Skin of body (tissue), 2 donors: Measurements from ENCODE around the gene EDNRB. TPM values are rescaled to one million over a fixed set of nuclear protein-coding genes. Genes with fewer than 3 reads are reported as not detected.
"Not testable (repeated sequence)": the region's sequence is repeated elsewhere in the genome, so short reads cannot be mapped to it uniquely, and the experiment has no call there.

Experiments used
- DNase-seq: peaks from one replicate; lab custom pipeline; 2025; lab: John Stamatoyannopoulos, UW
- total RNA-seq: library from RNA; depleted of rRNA; stranded (reverse); fragments of >200 nt; gene quantifications from one replicate; pipeline ENCODE4 v1.2.3, GENCODE V29; 2014

The EDNRB gene
- total RNA-seq, 1 donor from 2014 or later = 42.5 TPM

DNA sequence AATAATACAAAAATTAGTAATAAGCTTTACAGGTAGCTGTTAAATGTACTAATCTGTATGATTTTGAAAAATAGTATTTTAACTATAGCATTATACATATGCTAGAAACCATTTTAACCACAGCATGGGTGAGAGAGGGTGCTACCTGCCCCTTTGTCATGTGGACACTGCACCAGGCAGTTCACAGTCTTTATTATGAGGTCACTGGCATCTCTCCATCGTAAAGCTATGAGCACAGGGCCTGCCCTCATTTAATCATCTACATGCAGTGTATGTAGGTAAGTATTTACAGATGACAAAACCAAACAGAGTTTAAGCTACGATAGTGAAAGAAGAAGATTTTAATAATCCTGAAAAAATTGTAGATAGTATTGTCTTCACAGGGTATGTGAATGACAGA is 21.7 kb downstream of the EDNRB start:
- DNase-seq = no peak

DNA sequence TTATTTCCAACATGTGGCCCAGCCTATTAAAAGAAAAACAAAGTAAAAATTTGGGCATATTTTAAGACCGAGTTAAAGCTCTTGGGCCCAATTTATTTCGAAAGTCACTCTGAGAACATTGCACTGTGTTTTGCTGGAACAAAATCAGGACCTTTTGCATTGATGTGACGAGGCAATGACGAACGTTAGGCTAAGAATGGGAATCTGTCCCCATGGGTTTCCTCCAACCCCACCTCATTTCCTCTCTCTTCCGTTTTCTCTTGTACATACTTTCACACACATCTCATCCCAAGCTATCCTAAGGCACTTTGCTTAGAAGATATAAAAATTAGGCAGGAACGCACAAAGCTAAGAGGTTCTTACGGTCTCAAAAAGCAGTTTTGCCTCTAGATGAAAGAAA is 22.1 kb downstream of the EDNRB start:
- DNase-seq = peak; percentile 46

DNA sequence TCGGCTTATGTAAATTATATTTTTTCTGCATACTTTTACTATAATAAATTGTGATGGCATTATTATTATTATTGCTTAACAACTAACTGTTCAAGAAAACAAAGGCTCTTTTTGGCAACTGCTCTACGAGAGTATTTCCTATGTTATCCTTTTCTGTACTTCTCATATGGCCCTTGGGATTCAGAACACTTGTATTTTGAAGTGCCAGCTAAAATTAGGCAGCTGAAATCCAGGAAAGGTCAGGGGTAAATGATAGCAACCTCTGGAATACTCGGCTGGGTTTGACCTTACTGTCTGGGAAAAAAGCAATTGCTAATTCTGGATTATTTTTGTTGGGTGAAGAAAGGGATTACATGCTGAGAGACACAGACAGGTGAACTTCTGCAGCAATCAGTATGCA is 23.9 kb downstream of the EDNRB start:
- no peak for DNase-seq

DNA sequence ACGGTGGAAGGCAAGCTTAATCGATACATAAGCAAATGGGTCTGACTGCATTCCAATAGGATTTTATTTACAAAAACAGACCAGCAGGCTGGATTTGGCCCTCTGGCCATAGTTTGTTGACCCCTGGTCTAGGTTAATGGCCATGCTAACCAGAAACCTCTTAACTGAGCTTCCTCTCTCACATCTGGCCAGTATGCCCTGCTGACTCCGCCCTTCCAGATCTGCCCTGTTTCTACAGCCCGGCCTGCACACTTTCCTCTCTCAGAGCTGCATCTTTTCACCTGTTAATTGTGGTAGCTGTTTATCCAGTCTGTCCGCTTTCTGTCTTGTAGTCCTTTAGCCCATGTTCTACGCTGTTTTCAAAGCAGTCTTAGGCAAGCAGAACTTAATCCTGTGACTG is 25.6 kb downstream of the EDNRB start:
- DNase-seq = no peak

DNA sequence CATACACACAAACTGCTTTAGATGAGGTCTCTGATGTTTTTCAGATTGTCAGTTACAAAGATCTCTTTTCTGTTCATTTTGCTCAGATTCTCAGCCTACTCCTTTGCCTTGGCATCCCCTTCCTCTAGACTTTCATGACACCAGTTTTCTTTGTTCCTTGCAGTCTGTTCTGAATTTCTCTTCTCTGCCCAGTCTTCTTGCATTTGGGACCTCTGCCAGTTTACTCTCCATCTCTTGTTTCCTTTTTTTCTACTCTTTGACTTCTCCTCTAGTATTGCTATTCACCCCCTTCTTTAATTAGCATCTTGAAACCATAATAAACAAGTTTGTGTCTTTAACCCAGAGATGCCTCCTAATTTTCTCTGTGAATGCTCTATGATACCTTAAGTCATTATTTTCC is 26.1 kb downstream of the EDNRB start:
- no peak for DNase-seq

DNA sequence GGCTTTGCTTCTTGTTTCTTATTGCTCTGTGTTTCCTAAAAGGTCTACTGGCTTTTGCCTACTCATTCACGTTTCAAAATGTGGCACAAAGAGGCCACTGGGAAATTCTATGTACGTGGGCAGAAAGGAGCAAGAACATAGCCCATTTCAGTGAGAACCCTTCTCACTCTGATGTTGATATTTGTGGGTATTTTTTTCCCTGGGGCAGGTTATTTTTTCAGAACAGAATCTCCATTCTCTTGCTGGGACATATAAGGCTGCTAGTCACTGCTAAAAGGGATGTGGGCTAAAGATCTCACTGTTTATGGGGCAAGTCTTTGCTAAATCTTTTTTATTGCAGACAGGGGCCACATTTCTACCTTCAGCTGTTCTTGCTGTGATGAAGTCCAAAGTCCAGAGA is 27.1 kb downstream of the EDNRB start:
- no peak for DNase-seq

DNA sequence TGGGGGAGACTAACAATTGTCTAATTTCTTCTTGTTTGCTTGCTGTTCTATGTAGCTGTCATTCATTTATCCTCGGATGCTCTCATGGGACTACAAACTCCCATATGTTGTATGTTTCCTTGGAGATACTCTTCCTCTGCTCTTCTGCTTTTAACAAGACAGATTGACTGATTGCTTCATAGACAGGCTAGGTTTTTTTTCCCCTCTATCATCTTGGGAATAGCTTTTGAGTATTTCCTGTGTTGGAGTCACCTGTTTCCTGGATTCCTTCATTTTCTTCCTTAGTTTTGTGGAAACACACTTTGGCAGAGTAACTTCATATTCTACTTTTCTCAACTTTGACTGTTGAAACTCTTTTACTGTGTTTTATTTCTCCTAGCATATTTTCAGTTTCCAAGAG is 27.6 kb downstream of the EDNRB start:
- DNase-seq = no peak

DNA sequence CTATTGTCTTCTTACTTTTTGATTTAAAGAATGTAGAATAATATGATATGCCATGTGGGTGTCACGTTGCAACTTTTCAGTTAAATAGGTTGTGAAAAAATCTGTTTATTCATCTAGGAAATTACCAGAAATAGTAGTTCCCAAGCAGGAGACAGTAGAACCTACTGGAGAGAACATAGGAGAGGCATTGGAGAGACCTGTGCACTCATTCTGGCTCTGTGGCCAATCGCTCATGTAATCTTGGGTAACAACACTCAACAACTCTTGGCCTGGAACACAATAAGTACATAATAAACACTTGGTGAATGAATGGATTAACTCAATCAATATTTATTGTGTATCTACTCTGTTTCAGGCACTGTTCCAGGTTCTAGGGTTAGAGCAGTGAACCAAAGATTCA is 35.3 kb downstream of the EDNRB start:
- DNase-seq = no peak

DNA sequence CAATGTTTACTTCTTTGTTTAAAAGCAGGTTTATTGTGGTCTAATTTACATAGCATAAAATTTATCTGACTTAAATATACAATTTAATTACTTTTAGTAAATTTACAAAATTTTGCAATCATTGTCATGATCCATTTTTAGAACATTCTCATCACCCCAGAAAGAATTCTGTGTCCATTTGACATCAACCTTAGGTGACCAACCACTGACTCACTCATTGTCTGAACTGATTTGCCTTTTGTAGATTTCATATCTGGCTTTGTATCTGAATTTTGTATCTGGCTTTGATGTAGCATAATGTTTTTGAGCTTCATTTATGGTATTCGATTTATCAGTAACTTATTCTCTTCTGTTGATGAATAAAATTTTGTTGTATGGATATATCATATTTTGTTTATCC is 40.4 kb downstream of the EDNRB start:
- no peak for DNase-seq

DNA sequence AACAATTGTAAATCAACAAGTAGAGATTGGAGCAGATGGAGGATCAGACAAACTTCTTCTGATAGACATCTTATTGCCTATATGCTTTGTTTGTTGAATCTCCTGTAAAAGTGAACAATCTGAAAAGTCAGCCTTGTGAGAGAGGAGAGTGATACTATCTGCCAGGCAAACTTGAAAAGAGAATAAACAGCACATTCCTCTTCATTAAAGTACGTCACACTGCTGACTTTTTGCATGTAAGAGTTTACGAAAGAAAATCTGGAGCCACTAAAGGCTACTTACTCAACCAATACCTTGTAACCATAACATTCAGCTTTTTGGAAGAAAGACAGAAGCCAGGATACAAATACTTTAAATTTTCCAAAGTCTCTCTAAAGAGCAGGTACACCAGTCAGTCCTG is 42.5 kb downstream of the EDNRB start:
- no peak for DNase-seq

DNA sequence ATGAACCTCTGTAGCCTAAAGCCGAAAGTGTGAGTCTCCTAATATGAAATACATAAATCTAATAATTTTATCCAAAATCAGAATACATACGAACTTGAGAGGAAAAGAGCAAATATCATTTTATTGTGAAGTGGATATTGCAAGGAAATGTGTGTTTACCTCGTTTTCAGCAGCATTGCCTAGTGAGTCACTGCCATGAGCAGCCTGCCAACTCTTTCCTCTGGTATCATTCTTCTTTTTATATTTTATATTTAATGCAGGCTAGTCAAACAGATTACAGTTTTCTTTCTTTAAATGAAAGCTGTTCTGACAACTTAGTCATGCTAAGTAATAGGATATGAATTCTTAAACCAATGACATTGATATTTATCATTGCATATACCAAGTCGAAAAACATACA is 44.2 kb downstream of the EDNRB start:
- no peak for DNase-seq

DNA sequence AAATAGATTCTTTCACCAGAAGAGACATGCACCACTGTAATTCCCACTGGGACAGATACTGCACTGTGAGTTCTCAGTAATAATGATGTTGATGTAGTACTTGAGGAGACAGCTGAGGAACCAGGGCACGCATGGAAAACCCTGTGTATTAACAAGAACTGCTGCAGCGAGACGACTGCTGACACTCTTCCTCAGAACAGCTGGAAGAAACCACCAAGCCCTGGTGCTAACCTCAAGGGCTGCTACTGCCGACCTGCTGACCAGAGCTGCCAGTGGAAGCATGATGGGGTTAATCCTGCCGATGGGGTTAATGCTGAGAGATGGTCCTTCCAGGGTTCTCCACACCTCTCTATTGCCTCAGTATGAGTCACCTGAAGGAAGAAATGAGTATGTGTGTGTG is 45.6 kb downstream of the EDNRB start:
- DNase-seq = no peak

DNA sequence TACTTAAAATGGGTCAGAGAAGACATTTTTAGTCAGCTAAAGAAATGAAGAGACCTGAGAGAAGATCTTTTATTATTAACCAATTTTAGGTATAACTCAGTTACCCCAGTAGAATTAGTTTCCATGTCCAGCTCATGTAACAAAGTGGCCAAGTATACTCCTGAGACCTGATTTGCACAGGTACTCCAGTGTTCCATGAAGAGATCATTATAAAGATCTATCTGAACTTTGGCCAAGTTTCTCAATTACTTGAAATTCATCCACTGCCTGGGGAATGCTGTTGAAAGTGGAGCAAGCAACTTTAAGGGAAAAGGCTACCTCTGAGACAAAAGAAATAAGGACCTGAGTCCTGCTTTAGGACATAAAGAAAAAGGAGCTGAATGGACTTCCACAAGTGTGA is 47.0 kb downstream of the EDNRB start:
- no peak for DNase-seq

DNA sequence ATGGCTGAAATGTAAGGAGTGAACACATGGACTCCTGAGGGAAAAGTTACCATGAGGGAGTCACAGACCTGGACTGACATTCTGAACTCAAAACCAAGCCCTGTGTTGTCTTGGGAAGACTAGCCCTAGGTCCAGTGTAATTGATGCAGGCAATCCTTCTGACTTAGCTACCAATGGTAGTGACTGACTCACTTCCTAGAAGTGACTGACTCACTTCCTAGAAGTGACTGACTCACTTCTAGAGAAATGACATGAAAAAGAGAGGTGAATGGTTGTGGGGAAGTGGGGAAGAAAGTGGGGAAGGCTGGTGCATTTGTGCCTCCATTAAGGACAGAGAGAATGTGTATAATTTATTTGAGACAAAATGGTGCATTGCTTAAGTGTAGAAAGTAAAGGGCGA is 49.9 kb downstream of the EDNRB start:
- no peak for DNase-seq

DNA sequence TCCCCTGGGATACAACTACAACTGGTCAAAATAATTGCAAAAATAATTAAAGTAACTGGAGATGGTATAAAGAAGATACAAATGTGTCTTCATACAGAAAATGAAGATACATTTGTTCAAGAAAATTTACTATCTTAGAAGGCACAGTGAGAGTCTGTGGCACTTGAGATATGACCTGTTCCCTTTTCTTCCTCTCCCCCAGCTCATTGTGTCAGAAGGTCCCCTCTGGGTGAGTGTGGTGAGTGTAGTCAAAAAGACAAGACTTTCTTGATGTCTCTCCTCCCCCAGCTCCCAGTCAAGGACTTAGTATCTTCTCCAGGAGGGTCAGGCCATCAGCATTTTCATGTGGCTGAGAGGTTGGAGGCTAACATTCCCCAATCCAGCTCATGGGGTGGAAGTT is 51.7 kb downstream of the EDNRB start:
- no peak for DNase-seq

DNA sequence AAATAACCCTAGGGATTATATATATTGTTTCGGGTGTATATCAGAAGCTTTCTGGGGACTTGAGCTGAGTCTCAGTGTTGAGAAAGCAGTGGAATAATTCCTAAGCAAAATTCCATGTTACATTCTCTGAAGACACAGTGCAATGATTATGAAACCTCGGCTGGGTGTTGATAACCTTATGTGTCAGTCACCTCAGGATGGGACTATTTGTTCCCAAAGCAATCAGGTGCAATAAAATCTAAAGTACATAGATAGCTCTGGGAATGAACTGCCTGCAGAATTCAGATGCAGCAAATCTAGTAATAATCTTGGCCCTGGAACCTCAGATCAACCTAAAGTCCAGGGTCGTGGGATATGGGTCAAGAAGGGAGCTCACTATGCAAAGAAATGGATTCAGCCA is 53.0 kb downstream of the EDNRB start:
- DNase-seq = no peak

DNA sequence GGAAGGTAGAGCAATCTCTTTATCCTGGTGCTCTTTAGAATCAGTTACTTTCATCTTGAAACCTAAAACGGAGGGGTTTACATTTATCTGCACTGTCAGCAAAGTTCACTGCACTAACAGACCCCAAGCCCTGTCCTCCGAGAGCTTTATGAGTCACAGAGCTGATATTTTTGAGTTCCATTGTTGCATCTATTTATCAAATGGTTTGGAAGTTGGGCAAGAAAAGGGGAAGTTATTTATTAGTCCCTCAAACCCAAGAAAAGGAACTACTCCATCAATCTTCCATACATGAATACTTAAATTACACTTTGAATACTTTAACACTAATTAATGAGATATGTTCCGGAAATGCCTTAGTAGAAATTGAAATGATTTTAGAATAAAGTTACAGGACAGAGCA is 55.5 kb downstream of the EDNRB start:
- DNase-seq = no peak

DNA sequence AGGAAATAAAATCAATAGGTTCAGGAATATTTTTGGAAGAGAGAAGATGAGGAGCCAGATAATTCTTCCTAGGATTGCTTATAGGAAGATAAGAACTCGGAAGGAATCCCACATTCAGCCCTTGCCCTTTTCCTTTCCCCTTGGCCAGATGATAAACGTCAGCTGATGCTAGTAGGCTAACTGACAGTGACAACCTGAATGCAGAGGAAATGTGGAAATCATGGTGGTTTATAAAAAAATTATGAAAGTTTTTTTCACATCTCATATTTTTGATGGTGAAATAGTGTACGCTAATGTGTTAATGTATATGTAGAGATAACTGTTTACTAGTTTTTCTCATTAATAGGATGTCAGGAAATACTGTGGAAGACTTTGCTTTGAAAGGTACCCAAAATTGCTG is 56.9 kb downstream of the EDNRB start:
- DNase-seq = no peak

DNA sequence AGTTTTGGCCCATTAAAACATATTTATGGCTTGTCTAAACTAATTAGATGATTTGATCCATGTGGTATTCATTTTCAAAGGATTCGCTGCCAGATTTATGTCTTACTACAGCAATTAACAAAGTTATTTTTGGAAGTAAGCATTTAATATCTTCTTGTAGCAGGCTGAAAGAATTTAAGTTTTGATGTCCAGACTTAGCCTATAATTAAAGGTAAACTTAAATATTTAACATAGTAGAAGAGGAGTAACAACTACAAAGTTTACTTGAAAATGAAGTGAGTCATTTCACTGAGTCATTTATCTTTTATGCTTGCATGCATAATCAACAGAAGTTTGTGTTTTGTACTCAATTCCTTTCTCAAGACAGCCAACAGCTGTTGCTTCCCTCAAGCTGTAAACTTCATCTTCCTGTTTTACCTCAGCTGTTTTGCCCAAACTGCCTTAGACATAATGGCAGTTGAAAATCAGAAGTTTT is 58.1 kb downstream of the EDNRB start:
- peak; percentile 74 for DNase-seq

DNA sequence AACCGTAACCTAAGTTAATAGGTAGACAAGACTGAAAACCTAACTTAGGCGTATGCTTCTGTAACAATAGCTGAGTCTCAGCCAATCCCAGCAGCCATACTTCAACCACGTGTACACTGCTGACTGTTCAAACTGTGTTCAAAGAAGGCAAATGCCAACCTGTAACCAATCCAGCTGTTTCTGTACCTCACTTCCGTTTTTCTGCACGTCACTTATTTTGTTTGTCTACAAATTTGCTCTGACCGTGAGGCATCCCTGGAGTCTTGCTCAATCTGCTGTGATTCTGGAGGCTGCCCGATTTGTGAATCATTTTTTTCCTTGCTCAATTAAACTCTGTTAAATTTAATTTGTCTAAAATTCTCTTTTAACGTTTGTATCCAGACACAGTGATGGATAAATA is 59.2 kb downstream of the EDNRB start:
- no peak for DNase-seq

DNA sequence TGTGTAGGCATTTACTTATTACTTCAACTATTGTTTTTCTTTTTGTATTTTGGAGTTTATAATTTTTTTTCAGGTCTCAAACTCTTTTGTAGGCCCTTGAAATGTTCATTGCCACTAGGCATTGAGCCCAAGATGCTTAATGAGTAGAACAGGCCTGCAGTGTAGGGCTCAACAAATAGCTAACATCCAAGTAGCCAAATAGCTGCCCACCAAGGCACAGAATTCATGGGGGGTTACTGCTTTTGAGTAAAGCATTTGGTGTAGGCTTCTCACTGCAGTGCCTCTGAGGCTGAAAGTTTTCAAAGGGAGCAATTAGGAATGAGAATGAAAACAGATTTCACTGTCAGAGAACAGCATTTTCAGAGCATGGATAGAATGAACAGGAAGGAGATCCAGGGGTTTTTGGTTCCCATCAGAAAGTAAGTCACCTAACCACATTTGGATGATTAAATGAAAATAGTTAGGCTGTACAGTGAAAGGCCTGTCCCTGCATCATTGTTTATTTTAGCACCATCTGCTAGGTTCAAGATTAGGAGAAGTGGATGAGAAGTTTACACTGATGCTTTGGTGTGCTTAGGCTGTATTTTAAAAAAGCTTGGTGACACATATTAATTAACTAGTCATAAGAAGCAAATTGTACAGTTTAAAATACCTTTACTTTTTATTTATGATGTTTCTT is 61.0 kb downstream of the EDNRB start:
- no peak for DNase-seq

DNA sequence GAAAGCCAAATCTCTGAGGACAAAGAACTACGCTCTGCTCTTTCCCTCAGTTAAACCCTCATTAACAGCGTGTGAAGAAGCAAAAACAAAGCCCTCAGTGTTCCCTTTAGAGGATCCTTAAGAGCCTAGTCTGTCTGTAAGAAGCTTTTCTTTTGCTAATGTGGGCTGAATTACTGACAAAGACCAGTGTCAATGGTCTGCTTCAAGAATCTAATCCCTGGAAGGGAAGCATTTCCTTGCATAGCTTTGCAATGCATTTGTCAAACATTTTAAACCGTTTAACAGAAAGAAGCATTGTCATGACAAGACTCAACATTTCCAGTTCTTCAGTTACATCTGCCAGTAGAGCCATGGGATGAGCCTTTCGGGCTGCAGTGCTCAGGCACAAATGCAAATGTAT is 64.9 kb downstream of the EDNRB start:
- peak; percentile 59 for DNase-seq

DNA sequence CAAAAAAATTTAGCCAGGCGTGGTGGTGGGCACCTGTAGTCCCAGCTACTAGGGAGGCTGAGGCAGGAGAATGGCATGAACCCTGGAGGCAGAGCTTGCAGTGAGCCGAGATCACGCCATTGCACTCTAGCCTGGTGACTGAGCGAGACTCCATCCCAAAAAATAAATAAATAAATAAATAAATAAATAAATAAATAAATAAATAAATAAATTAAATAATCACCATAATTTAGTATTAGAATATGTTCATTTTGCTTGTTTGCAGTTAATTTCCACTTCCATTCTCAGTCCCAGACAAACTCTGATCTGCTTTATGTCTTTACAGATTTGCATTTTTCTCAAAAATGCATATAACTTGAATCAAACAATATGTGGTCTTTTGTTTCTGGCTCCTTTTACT is 70.6 kb downstream of the EDNRB start:
- not testable (repeated sequence) for DNase-seq

DNA sequence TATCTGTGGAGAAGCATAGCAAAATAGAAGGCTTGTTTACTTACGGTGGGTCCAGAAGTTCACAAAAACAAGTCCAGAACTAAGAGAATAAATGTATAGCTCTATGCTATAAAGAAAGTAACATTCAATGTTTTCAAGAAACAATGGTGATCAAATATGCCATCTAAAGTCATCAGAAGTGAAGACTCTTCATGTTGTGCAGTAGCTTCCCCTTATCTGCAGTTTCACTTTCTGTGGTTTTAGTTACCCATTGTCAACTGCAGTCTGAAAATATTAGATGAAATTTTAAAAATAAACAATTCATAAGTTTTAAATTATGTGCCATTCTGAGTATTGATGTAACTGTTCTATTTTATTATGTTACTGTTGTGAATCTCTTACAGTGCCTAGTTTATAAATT is 72.5 kb downstream of the EDNRB start:
- no peak for DNase-seq
